MM.1S (cell line): ENCODE results near the gene E2F2.

Experiments
- CTCF ChIP-seq: fragments of 300-600 bp; sonication (generic); IDR thresholded peaks from 2 replicates; pipeline ENCODE4 v1.5.1; 2016; ENCODE audit warnings: antibody characterized with exemption, low read length, mixed read lengths
- EZH2 ChIP-seq: fragments of 300-600 bp; sonication (generic); optimal IDR thresholded peaks from 2 replicates; pipeline ENCODE3; 2017; ENCODE audit warnings: low read depth, mild to moderate bottlenecking, antibody characterized with exemption, low read length, mixed read lengths
- EZH2phosphoT487 ChIP-seq: fragments of 300-600 bp; sonication (generic); IDR thresholded peaks from 2 replicates; pipeline ENCODE4 v1.6.1; 2018; ENCODE audit warnings: antibody characterized with exemption, low read length

GRCh38 chr1:23567996-23568607, 37.1 kb upstream of the E2F2 start:
- TF ChIP-seq CTCF (no peak), EZH2phosphoT487 (no peak), EZH2 (no peak)
